ENCODE measurements around the gene GAL3ST2. TPM values are rescaled to one million over a fixed set of nuclear protein-coding genes. Genes with fewer than 3 reads are reported as not detected.
"Not testable (repeated sequence)": the region's sequence is repeated elsewhere in the genome, so short reads cannot be mapped to it uniquely, and the experiment has no call there.

The GAL3ST2 gene
- total RNA-seq, 1 donor from 2014 or later, result not detected

DNA sequence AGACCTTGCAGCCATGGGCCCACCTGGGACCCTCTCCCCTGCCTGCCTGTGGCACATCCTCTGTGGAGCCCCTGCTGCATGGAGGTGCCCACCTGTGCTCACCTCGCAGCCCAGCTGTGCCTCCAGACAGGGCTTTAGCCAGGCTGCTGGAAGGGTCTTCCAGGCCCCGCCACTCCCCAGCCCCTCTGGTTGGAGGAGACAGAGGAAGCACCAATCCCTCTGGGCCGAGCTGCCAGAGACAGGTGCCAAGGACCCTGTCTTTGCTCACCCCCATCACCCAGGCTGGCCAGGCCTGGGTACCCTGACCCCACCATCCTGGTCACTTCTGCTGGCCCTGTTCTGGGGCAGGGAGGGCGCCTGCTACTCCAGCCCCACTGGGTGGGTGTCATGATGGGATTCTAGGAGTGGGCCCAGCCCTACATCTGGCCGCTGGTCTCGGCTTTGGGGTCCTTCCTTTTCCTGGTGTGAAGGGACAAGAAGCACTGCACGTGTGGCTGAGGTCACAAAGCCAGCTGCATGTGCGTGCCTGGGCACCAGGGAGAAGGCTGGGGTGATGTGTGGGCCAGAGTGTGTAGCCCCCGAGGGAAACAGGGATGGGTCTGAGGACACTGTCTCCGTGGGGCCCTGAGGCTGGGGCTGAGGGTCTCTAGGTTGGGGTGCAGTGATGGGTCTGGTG is 23.0 kb downstream of the GAL3ST2 start:
- no peak for FAIRE-seq
- Mint-ChIP-seq H3K36me3 (ENCODE audit: low read depth, unreplicated experiment) (peaks cover 8% of the 10 kb centered on the region), H3K27ac (ENCODE audit: unreplicated experiment) (no peak overlapping the region), H3K4me3 (ENCODE audit: unreplicated experiment) (no peak overlapping the region), H3K4me1 (ENCODE audit: low read depth, unreplicated experiment) (no peaks in the 10 kb centered on the region), H3K27me3 (ENCODE audit: low read depth, unreplicated experiment) (peaks cover 35% of the 10 kb centered on the region), H3K9me3 (ENCODE audit: unreplicated experiment) (no peaks in the 10 kb centered on the region)
- H3K79me2 ChIP-seq (ENCODE audit: insufficient read depth, low read length), result no peaks in the 10 kb centered on the region
- H3K9me3 ChIP-seq (ENCODE audit: insufficient read depth, low read depth, low read length), result no peaks in the 10 kb centered on the region
- no peaks in the 10 kb centered on the region for H3K36me3 ChIP-seq (ENCODE audit: insufficient read depth, low read length)
- peaks cover 13% of the 10 kb centered on the region for H3K4me1 ChIP-seq (ENCODE audit: insufficient read depth, low read length)
- no peaks in the 10 kb centered on the region for H4K20me1 ChIP-seq (ENCODE audit: insufficient read depth, low read length)
- TF ChIP-seq EZH2 (IDR thresholded peaks at IDR 0.05; ENCODE audit: insufficient read depth, low read length), result no peak
- TF ChIP-seq, protein P1, sequence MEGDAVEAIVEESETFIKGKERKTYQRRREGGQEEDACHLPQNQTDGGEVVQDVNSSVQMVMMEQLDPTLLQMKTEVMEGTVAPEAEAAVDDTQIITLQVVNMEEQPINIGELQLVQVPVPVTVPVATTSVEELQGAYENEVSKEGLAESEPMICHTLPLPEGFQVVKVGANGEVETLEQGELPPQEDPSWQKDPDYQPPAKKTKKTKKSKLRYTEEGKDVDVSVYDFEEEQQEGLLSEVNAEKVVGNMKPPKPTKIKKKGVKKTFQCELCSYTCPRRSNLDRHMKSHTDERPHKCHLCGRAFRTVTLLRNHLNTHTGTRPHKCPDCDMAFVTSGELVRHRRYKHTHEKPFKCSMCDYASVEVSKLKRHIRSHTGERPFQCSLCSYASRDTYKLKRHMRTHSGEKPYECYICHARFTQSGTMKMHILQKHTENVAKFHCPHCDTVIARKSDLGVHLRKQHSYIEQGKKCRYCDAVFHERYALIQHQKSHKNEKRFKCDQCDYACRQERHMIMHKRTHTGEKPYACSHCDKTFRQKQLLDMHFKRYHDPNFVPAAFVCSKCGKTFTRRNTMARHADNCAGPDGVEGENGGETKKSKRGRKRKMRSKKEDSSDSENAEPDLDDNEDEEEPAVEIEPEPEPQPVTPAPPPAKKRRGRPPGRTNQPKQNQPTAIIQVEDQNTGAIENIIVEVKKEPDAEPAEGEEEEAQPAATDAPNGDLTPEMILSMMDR (IDR thresholded peaks at IDR 0.05; ENCODE audit: insufficient read depth, low read depth, low read length), result no peak
- peaks cover 8% of the 10 kb centered on the region for H3K27me3 ChIP-seq (ENCODE audit: insufficient read depth, low read length)
- no peak overlapping the region for H3K27ac ChIP-seq (ENCODE audit: low read depth, low read length)
- H2AFZ ChIP-seq (ENCODE audit: low read depth, low read length), result no peak overlapping the region
- H3K4me2 ChIP-seq (ENCODE audit: low read length), result no peak overlapping the region
- no peak for DNase-seq (ENCODE audit: low read depth)
- no peak overlapping the region for H3K9ac ChIP-seq (ENCODE audit: low read length)
- no peak overlapping the region for H3K4me3 ChIP-seq (ENCODE audit: insufficient read depth, low read depth, low read length)

DNA sequence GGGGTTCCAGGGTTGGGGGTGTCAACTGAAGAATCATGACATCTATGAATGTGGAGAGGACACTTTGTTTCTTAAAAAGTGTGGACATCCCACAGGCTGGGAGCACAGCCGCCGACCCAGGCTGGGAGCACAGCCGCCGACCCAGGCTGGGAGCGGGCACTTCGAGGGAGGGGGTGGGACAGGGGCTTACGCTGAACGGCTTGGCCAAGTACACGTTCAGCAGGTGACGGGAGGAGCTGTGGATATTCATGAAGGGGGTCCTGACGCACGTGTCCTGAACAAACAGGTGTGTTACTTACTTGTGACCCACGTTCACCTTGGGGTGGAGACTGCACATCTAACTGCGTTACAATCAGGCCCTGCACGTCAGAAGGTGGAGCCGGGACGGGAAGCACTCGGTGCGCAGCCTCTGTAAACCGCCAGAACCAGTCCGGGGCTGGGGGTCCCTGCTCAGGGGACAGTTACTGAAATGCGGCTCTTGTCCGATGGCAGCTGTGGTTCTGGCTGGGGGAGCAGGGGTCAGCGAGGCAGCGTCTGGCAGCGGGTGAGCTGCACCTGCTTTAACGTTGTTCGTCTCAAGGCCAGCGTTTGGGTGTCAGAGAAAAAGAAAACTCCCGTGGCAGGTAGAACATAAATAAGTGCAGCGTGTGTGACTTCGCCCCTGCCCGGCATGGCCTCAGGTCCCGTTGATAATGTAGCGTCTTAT is 23.7 kb downstream of the GAL3ST2 start:
- H4K20me1 ChIP-seq (ENCODE audit: insufficient read depth, low read length); H2AFZ ChIP-seq (ENCODE audit: low read depth, low read length); H3K36me3 Mint-ChIP-seq (ENCODE audit: low read depth, unreplicated experiment); H3K4me3 ChIP-seq (ENCODE audit: insufficient read depth, low read depth, low read length); H3K9me3 ChIP-seq (ENCODE audit: insufficient read depth, low read depth, low read length); H3K79me2 ChIP-seq (ENCODE audit: insufficient read depth, low read length); DNase-seq (ENCODE audit: low read depth); H3K4me3 Mint-ChIP-seq (ENCODE audit: unreplicated experiment); H3K4me2 ChIP-seq (ENCODE audit: low read length); H3K9ac ChIP-seq (ENCODE audit: low read length); FAIRE-seq; H3K36me3 ChIP-seq (ENCODE audit: insufficient read depth, low read length); H3K4me1 Mint-ChIP-seq (ENCODE audit: low read depth, unreplicated experiment); H3K27me3 ChIP-seq (ENCODE audit: insufficient read depth, low read length); H3K27ac ChIP-seq (ENCODE audit: low read depth, low read length); H3K9me3 Mint-ChIP-seq (ENCODE audit: unreplicated experiment); H3K27ac Mint-ChIP-seq (ENCODE audit: unreplicated experiment): not testable (repeated sequence)
- H3K27me3 Mint-ChIP-seq (ENCODE audit: low read depth, unreplicated experiment), result peaks cover 32% of the 10 kb centered on the region
- peaks cover 16% of the 10 kb centered on the region for H3K4me1 ChIP-seq (ENCODE audit: insufficient read depth, low read length)

DNA sequence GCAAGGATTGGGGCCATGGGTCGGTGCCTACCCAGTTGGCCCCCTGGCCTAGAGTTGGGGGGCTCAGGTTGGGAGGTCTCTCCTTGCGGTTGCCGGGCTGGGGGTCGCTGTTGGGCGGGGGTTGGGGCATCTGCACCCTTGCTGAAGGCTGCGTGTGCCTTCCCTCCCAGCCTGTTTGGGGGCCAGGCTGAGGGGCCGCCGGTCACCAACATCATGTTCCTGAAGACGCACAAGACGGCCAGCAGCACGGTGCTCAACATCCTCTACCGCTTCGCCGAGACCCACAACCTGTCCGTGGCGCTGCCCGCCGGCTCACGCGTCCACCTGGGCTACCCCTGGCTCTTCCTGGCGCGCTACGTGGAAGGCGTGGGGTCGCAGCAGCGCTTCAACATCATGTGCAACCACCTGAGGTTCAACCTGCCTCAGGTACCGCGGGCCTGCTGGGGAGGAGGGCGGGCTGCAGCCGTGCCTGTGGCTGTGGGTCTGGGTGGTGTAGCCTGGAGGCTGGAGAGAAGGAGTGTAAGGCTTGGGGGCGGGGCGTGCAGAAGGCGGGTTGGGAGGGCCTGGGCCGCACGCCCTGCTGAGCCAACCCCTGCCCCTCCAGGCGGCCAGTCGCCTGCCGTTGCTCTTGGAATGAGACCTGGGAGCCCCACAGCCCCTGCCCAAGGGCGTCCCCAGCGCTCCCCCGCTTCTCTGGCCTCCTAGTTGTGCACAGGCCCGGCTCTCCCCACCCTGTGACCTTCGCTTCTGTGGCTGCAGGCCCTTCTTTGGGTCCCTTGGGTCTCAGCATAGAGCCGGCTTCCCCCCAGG is 25.2 kb downstream of the GAL3ST2 start:
- Histone ChIP-seq H3K9me3 (ENCODE audit: insufficient read depth, low read depth, low read length) (no peaks in the 10 kb centered on the region), H4K20me1 (ENCODE audit: insufficient read depth, low read length) (no peaks in the 10 kb centered on the region), H3K79me2 (ENCODE audit: insufficient read depth, low read length) (no peaks in the 10 kb centered on the region), H3K4me2 (ENCODE audit: low read length) (no peak overlapping the region), H3K4me3 (ENCODE audit: insufficient read depth, low read depth, low read length) (no peak overlapping the region), H3K9ac (ENCODE audit: low read length) (no peak overlapping the region), H3K36me3 (ENCODE audit: insufficient read depth, low read length) (no peaks in the 10 kb centered on the region), H2AFZ (ENCODE audit: low read depth, low read length) (no peak overlapping the region), H3K4me1 (ENCODE audit: insufficient read depth, low read length) (peaks cover 16% of the 10 kb centered on the region), H3K27me3 (ENCODE audit: insufficient read depth, low read length) (peaks cover 8% of the 10 kb centered on the region), H3K27ac (ENCODE audit: low read depth, low read length) (no peak overlapping the region)
- Mint-ChIP-seq H3K27ac (ENCODE audit: unreplicated experiment) (no peak overlapping the region), H3K27me3 (ENCODE audit: low read depth, unreplicated experiment) (peaks cover 23% of the 10 kb centered on the region), H3K36me3 (ENCODE audit: low read depth, unreplicated experiment) (peaks cover 3% of the 10 kb centered on the region), H3K9me3 (ENCODE audit: unreplicated experiment) (no peaks in the 10 kb centered on the region), H3K4me1 (ENCODE audit: low read depth, unreplicated experiment) (peaks cover 2% of the 10 kb centered on the region), H3K4me3 (ENCODE audit: unreplicated experiment) (no peak overlapping the region)
- no peak for TF ChIP-seq EZH2 (IDR thresholded peaks at IDR 0.05; ENCODE audit: insufficient read depth, low read length)
- TF ChIP-seq, protein P1 (IDR thresholded peaks at IDR 0.05; ENCODE audit: insufficient read depth, low read depth, low read length), result no peak
- DNase-seq (ENCODE audit: low read depth) (no peak), FAIRE-seq (no peak)
